Measurements from ENCODE around the gene ELAC1. TPM values are rescaled to one million over a fixed set of nuclear protein-coding genes. Genes with fewer than 3 reads are reported as not detected.
A peak's percentile ranks its signal among the peaks of the same experiment; 100 is the strongest.

ELAC1 gene
- total RNA-seq, 4 donors from 2014 or later: 3.4 to 14.2 (median 5.0) TPM

DNA sequence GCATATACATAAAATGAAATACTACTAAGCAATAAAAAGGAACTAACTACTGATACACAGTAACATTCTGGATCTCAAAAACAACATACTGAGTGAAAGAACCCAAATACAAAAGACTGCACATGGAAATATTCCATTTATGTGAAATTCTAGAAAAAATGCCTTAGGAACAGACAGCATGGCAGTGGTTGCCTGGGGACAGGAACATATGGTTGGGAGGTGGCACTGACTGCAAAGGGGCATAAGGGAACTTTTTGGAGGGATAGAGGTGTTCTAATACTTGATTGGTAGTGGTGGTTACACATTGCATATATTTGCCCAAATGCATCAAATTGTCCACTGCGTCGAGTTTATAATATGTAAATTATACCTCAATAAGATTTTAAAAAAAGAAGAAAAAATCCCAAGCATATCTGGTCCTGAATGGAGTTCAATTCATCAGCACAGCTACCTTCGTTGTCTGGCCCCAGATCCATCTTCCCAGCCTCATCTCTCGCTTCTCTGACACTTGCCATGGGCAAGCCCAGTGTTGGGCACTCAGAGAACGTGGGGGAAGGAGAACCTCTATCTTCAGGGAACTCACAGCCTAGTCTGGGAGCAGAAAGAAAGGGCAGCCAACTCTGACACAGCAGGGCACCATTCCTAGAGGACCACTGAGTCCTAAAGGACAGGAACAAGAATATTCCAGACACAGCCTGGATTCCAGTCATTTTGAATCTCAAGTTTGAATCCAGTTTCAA, 53.6 kb downstream of the ELAC1 start:
- Histone ChIP-seq H3K27me3 (no peaks in the 10 kb centered on the region), H3K9me3 (no peaks in the 10 kb centered on the region), H3K36me3 (peaks cover 0 to 42% of the 10 kb centered on the region in 2 donors), H3K4me3 (no peak overlapping the region), H3K27ac (no peak overlapping the region), H3K4me1 (peaks cover 0 to 8% (median 0%) of the 10 kb centered on the region in 3 donors)
- no peak for ATAC-seq
- 95% methylated on average over 5 of the region's 5 CpGs; no CpG with 5 or more reads in 1 of the 2 donors for WGBS, 2 donors (ENCODE audit: low coverage in 1 of 2)
- TF ChIP-seq POLR2A (IDR thresholded peaks at IDR 0.05): no peak
- TF ChIP-seq, protein P1, sequence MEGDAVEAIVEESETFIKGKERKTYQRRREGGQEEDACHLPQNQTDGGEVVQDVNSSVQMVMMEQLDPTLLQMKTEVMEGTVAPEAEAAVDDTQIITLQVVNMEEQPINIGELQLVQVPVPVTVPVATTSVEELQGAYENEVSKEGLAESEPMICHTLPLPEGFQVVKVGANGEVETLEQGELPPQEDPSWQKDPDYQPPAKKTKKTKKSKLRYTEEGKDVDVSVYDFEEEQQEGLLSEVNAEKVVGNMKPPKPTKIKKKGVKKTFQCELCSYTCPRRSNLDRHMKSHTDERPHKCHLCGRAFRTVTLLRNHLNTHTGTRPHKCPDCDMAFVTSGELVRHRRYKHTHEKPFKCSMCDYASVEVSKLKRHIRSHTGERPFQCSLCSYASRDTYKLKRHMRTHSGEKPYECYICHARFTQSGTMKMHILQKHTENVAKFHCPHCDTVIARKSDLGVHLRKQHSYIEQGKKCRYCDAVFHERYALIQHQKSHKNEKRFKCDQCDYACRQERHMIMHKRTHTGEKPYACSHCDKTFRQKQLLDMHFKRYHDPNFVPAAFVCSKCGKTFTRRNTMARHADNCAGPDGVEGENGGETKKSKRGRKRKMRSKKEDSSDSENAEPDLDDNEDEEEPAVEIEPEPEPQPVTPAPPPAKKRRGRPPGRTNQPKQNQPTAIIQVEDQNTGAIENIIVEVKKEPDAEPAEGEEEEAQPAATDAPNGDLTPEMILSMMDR (IDR thresholded peaks at IDR 0.05): no peak
- TF ChIP-seq POLR2AphosphoS5 (IDR thresholded peaks at IDR 0.05): no peak
- TF ChIP-seq EP300 (IDR thresholded peaks at IDR 0.05): no peak

DNA sequence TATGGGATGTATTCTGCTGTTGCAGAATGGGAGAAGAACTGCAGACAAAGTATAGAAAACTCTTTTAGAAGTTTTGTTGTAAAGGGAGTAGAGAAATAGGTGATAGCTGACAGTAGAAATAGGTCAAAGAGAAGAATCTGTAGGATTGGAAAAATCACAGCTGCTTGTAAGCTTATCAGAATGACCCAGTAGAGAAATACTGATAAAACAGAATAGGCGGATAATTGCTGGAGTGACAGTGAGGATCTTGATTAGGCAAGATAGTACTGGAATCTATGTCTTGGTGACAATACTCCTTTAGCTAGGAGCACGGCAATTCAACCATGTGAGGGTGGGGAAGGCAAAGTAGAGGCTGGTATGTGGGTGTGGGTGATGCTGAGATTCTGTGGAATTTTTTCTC, 57.7 kb downstream of the ELAC1 start:
- WGBS, 2 donors (ENCODE audit: low coverage in 1 of 2): 86 to 100% methylated on average over 2 of the region's 2 CpGs
- Histone ChIP-seq H3K27me3 (no peaks in the 10 kb centered on the region), H3K27ac (no peak overlapping the region), H3K4me1 (peaks cover 0 to 40% (median 12%) of the 10 kb centered on the region in 3 donors), H3K4me3 (no peak overlapping the region), H3K36me3 (peaks cover 0 to 29% of the 10 kb centered on the region in 2 donors), H3K9me3 (no peaks in the 10 kb centered on the region)
- no peak for TF ChIP-seq POLR2AphosphoS5 (IDR thresholded peaks at IDR 0.05)
- no peak for TF ChIP-seq POLR2A (IDR thresholded peaks at IDR 0.05)
- TF ChIP-seq, protein P1 (IDR thresholded peaks at IDR 0.05): no peak
- no peak for TF ChIP-seq EP300 (IDR thresholded peaks at IDR 0.05)
- no peak for ATAC-seq

DNA sequence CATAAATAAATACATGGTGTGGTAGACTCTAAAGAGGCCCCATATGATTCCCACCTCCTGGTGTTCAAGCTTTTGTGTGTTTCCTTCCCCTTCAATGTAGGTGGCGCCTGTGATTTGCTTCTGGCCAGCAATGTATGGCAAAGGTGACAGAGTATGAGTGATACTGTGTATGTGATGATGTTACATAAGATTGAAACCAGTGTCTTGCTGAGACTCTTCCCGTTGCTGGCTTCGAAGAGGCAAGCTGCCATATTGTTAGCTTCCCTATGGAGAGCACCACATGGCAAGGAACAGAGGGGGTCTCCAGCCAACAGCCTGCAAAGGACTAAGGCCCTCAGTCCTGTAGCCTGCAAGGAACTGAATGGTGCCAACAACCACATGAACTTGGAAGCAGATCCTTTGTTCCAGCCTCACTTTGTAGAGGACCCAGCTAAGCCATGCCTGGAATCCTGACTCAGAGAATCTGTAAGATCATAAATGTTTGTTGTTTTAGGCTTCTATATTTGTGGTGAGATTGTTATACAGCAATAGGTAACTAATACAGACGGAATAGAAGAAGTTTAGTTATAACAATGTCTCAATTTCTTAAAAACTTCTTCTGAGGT, 60.5 kb downstream of the ELAC1 start:
- Histone ChIP-seq H3K4me1 (peaks cover 0 to 61% (median 14%) of the 10 kb centered on the region in 3 donors), H3K36me3 (peaks cover 0 to 24% of the 10 kb centered on the region in 2 donors), H3K9me3 (no peaks in the 10 kb centered on the region), H3K27ac (no peak overlapping the region), H3K4me3 (no peak overlapping the region), H3K27me3 (no peaks in the 10 kb centered on the region)
- TF ChIP-seq, protein P1 (IDR thresholded peaks at IDR 0.05): no peak
- TF ChIP-seq POLR2A (IDR thresholded peaks at IDR 0.05) (no peak), POLR2AphosphoS5 (IDR thresholded peaks at IDR 0.05) (no peak), EP300 (IDR thresholded peaks at IDR 0.05) (no peak)
- 78% methylated on average over 3 to 4 of the region's 4 CpGs for WGBS, 2 donors (ENCODE audit: low coverage in 1 of 2)
- ATAC-seq: no peak

DNA sequence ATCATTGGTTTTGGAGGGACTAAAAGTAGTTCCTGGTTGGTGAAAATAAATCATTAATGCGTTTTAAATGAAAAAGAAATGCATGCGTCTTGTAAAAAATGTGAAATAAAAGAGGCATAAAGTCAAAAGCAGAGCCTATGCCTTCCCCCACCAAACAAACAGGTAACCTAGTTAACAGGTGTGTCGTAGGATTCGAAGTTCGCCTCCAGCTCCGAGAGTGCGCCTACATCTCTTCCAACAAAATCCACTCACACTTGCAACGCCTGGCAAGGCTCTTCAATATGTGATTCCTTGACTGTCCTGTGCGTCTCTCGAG, 61.5 kb downstream of the ELAC1 start:
- Histone ChIP-seq H3K27ac (peak overlapping the region; percentile 75 to 99 (median 98)), H3K36me3 (peaks cover 0 to 18% of the 10 kb centered on the region in 2 donors), H3K27me3 (no peaks in the 10 kb centered on the region), H3K4me3 (peak overlapping the region; percentile 48 to 94), H3K9me3 (no peaks in the 10 kb centered on the region), H3K4me1 (peaks cover 0 to 71% (median 21%) of the 10 kb centered on the region in 3 donors)
- ATAC-seq: peak; percentile 42
- TF ChIP-seq POLR2AphosphoS5 (IDR thresholded peaks at IDR 0.05) (no peak), POLR2A (IDR thresholded peaks at IDR 0.05) (no peak), EP300 (IDR thresholded peaks at IDR 0.05) (no peak)
- TF ChIP-seq, protein P1 (IDR thresholded peaks at IDR 0.05): no peak
- 4 to 5% methylated on average over 10 of the region's 10 CpGs for WGBS, 2 donors (ENCODE audit: low coverage in 1 of 2)

Data from gastroesophageal sphincter (tissue), 4 donors.